ENCODE results near the gene CASZ1. TPM values are rescaled to one million over a fixed set of nuclear protein-coding genes. Genes with fewer than 3 reads are reported as not detected.

The CASZ1 gene
- total and polyA plus RNA-seq, 10 of the 15 experiments (the other 5 are each of a cell fraction or from before 2014, with no cell fraction given), result 0.52 to 9.8 (median 3.7) TPM

GRCh38 chr1:10812387-10812915 is 16.0 kb upstream of the CASZ1 start:
- H3K36me3 ChIP-seq (ENCODE audit: control insufficient read depth in 2 of 2, insufficient read depth in 2 of 2, low read length in 1 of 2), result no peaks in the 10 kb centered on the region
- in situ Hi-C loops (cut with MboI) (no loop called here), intact Hi-C loops (cut with micrococcal nuclease; ENCODE audit: unreplicated experiment) (no loop called here)
- no TSS peak for BruUV-seq (replicated peaks)
- CTCF ChIA-PET, result no interaction called here
- FAIRE-seq (no peak), ATAC-seq (no peak), DNase-seq (ENCODE audit: low read depth, low spot score) (no peak)
- SMC1A ChIA-PET (ENCODE audit: uncharacterized antibody, unreplicated experiment), result no interaction called here
- H3K27ac ChIP-seq (ENCODE audit: control insufficient read depth, insufficient read depth), result no peak overlapping the region
- no peaks in the 10 kb centered on the region for H3K9me3 ChIP-seq (replicated peaks; ENCODE audit: control insufficient read depth, insufficient read depth, low read length)
- TF ChIP-seq USF2 (IDR thresholded peaks at IDR 0.05; ENCODE audit: borderline replicate concordance, low read depth, low read length), result no peak
- no peak for TF ChIP-seq ZBTB40 (IDR thresholded peaks at IDR 0.05; ENCODE audit: borderline replicate concordance)
- no peak for TF ChIP-seq HDGF (IDR thresholded peaks at IDR 0.05)
- no peak for TF ChIP-seq ELK1 (IDR thresholded peaks at IDR 0.05; ENCODE audit: low read depth, low read length)
- no peak for TF ChIP-seq SPI1 (IDR thresholded peaks at IDR 0.05; ENCODE audit: borderline replicate concordance, insufficient read depth, low read depth, low read length)
- TF ChIP-seq SP1 (IDR thresholded peaks at IDR 0.05; ENCODE audit: low read depth, low read length), result no peak
- no peak for TF ChIP-seq CHD2 (IDR thresholded peaks at IDR 0.05; ENCODE audit: borderline replicate concordance, low read depth, low read length)
- no peak for TF ChIP-seq FOXK2 (IDR thresholded peaks at IDR 0.05)
- no peak for TF ChIP-seq NFYB (IDR thresholded peaks at IDR 0.05; ENCODE audit: insufficient read depth, low read depth, low read length)
- no peak for TF ChIP-seq ZNF687 (IDR thresholded peaks at IDR 0.05)
- RAD21 ChIA-PET (ENCODE audit: unreplicated experiment), result no interaction called here
- no peaks in the 10 kb centered on the region for H3K4me1 ChIP-seq (ENCODE audit: control insufficient read depth, insufficient read depth, low read length)
- H3K4me3 ChIP-seq, result no peak overlapping the region
- no peak overlapping the region for H2AFZ ChIP-seq (ENCODE audit: control insufficient read depth, low read depth, low read length)
- no peak overlapping the region for H3K4me2 ChIP-seq (ENCODE audit: control insufficient read depth, insufficient read depth)
- POLR2A ChIA-PET, result no interaction called here
- H3K9ac ChIP-seq (ENCODE audit: control insufficient read depth, insufficient read depth, low read length), result no peak overlapping the region
- H3K79me2 ChIP-seq (ENCODE audit: control insufficient read depth, insufficient read depth, low read length), result no peaks in the 10 kb centered on the region
- no peaks in the 10 kb centered on the region; the same call in 1 of the 2 replicates for H4K20me1 ChIP-seq (ENCODE audit: control insufficient read depth, insufficient read depth)
- H3K27me3 ChIP-seq (replicated peaks in 1 of 2; ENCODE audit: control insufficient read depth in 2 of 2, insufficient read depth in 2 of 2, low read length in 1 of 2), result peaks cover 0 to 6% of the 10 kb centered on the region in 2 experiments; a peak in 3 of 4 replicates
- 7% methylated on average over 11 of the region's 11 CpGs for WGBS (ENCODE audit: insufficient coverage, insufficient replicate concordance, low lambda C conversion rate, missing lambda C conversion rate)
